Small intestine (tissue), 7 donors: Measurements from ENCODE around the gene GRM8. TPM values are rescaled to one million over a fixed set of nuclear protein-coding genes. Genes with fewer than 3 reads are reported as not detected.
A peak's percentile ranks its signal among the peaks of the same experiment; 100 is the strongest.

ENCODE experiments used
- DNase-seq, 2 donors: peaks; one replicate each; pipeline versions ENCODE4 v3.0.0 to v3.0.0-alpha.2; 2013
- FAIRE-seq: peaks from 2 replicates; lab custom pipeline; 2012; peaks lifted over from hg19 to GRCh38; lab: Jason Lieb, UNC
- H3K27ac ChIP-seq, 3 donors: one replicate each; pipeline ENCODE4 v1.5.1; 2013; ENCODE audit warnings: low read length in 2 of 3, mild to moderate bottlenecking in 2 of 3, control low read depth in 1 of 3, inconsistent platforms in 1 of 3, low read depth in 1 of 3, moderate library complexity in 1 of 3
- H3K27me3 ChIP-seq, 3 donors: one replicate each; pipeline ENCODE4 v1.6.1; 2013; ENCODE audit warnings: low read length in 3 of 3, inconsistent platforms in 1 of 3; ENCODE audit not compliant: control insufficient read depth in 3 of 3, insufficient read depth in 3 of 3
- H3K36me3 ChIP-seq, 3 donors: one replicate each; pipeline ENCODE4 v1.6.1; 2013; ENCODE audit warnings: low read length in 3 of 3, inconsistent platforms in 1 of 3, low read depth in 1 of 3, mild to moderate bottlenecking in 1 of 3, moderate library complexity in 1 of 3; ENCODE audit not compliant: control insufficient read depth in 3 of 3, insufficient read depth in 2 of 3
- H3K4me1 ChIP-seq, 3 donors: one replicate each; pipeline ENCODE4 v1.6.1; 2013; ENCODE audit warnings: low read length in 2 of 3, inconsistent platforms in 1 of 3, low read depth in 1 of 3, mild to moderate bottlenecking in 1 of 3, moderate library complexity in 1 of 3; ENCODE audit not compliant: control insufficient read depth in 3 of 3, insufficient read depth in 2 of 3
- H3K4me3 ChIP-seq, 3 donors: one replicate each; pipeline ENCODE4 v1.5.1; 2013; ENCODE audit warnings: low read length in 3 of 3, control low read depth in 1 of 3, inconsistent platforms in 1 of 3, low read depth in 1 of 3, mild to moderate bottlenecking in 1 of 3, moderate library complexity in 1 of 3
- H3K9me3 ChIP-seq, 2 donors: one replicate each; pipeline ENCODE4 v1.6.1; 2013; ENCODE audit warnings: low read depth in 1 of 2, low read length in 1 of 2; ENCODE audit not compliant: control insufficient read depth in 2 of 2, insufficient read depth in 1 of 2
- WGBS, 3 donors: extraction: QIAGEN DNeasy Blood & Tissue Kit; methylation state at CpG; one replicate each; pipeline ENCODE4 v1.1.7; 2013; 5-methylcytosine and 5-hydroxymethylcytosine counted together
- polyA plus RNA-seq, 4 donors: library from polyadenylated mRNA; stranded (reverse) in 3 of 4; unstranded in 1 of 4; fragments of 200-250 nt in 3 of 4; fragments of 120-200 nt in 1 of 4; gene quantifications; one replicate each; pipeline versions ENCODE4 v1.2.1 to v1.2.3, GENCODE V29; 2013
- donor health status: healthy with polysubstance abuse.
- donor health status: control.
- donor health status: control.
- donor health status: Bipolar disorder and iron deficiency.
- donor health status: healthy.

Gene GRM8
- polyA plus RNA-seq, 4 donors, result 0.07 to 0.12 TPM; not detected in 2

DNA sequence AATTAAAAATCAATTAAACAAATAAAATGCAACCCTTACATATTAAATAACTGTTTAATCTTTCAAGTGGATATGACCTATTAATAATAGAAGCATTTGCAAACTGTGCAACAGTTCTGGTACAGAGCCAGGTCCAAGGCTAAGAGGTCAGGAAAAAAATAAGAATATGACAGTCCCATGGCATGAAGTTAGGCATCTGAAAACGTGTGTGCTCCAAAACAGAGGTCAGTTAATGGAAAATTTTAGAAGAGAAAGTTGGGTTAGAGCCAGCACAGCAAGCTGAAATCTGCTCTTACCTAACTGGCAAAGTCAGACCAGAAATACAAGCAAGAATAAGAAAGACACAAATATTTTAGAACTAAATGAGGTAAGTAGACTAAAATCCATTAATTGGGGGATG is 757.7 kb downstream of the GRM8 start:
- no peak overlapping the region for H3K4me3 ChIP-seq
- H3K4me1 ChIP-seq, result no peaks in the 10 kb centered on the region
- no peaks in the 10 kb centered on the region for H3K36me3 ChIP-seq
- DNase-seq (no peak), FAIRE-seq (no peak)
- H3K27me3 ChIP-seq, result no peaks in the 10 kb centered on the region
- 0 to 6% (median 0%) methylated on average over 1 of the region's 1 CpG for WGBS, 3 donors
- H3K9me3 ChIP-seq, result no peaks in the 10 kb centered on the region
- H3K27ac ChIP-seq, result no peak overlapping the region

DNA sequence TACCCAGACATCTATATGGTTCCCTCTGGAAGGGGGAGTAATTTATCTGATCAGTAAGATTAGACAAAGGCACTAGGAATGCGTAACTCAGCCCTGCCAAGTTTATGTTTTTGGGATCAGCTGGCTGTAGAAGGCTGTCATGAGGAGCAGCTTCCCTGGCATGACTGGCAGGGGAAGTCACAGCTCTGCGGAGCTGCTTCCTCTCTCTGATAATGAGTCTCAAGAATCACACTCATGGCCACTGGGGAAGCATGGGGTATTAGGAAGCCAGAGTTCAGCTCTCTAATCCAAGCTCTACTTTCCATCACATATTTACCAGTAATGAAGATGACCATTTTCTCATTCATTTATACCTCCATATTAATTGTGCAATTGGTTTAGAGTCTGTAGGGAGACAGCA is 758.9 kb downstream of the GRM8 start:
- H3K4me3 ChIP-seq, result no peak overlapping the region
- DNase-seq (no peak), FAIRE-seq (no peak)
- no peaks in the 10 kb centered on the region for H3K9me3 ChIP-seq
- H3K36me3 ChIP-seq, result no peaks in the 10 kb centered on the region
- WGBS, 3 donors, result 47 to 69% (median 61%) methylated on average over 2 of the region's 2 CpGs
- H3K27me3 ChIP-seq, result no peaks in the 10 kb centered on the region
- no peaks in the 10 kb centered on the region for H3K4me1 ChIP-seq
- no peak overlapping the region for H3K27ac ChIP-seq

GRCh38 chr7:126489874-126490273 is 762.9 kb downstream of the GRM8 start:
- FAIRE-seq (no peak), DNase-seq (no peak)
- H3K9me3 ChIP-seq, result no peaks in the 10 kb centered on the region
- H3K36me3 ChIP-seq, result no peaks in the 10 kb centered on the region
- no peaks in the 10 kb centered on the region for H3K27me3 ChIP-seq
- no peak overlapping the region for H3K27ac ChIP-seq
- H3K4me3 ChIP-seq, result no peak overlapping the region
- 88 to 97% (median 88%) methylated on average over 2 of the region's 2 CpGs for WGBS, 3 donors
- H3K4me1 ChIP-seq, result no peaks in the 10 kb centered on the region

DNA sequence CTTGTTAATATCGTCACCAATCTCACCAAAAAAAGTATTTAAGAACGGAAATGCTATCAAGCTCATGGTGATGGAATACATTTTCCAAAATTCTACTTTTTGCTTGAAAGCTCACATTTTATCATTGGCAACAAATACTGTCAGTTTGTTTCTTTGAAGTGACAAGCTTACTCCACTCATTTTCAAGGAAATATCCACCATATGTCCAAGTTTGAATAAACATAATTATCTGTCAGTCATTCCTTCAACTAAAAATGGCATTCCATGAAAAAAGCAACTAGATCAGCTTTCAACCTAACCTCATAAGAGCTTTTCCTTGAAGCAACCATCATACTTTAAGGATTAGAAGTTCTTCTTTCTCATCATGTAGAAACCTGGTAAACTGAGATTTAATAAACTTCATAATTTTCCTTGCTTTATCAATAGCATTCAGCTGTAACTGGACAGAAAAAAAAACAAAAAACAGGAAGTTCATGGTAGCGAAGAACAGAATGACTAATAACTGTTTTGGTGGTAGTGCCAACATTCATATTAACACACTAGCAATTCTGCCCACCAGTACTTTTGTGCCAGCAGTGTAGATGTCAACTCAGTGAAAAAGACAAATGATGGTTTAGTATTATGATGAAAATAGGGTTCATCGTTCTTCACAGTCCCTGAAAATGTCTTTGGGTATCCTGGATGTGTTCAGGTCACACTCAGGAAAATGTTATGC is 764.9 kb downstream of the GRM8 start:
- Histone ChIP-seq H3K9me3 (no peaks in the 10 kb centered on the region), H3K4me3 (no peak overlapping the region), H3K4me1 (no peaks in the 10 kb centered on the region), H3K27ac (no peak overlapping the region), H3K27me3 (no peaks in the 10 kb centered on the region), H3K36me3 (no peaks in the 10 kb centered on the region)
- 72 to 79% (median 75%) methylated on average over 4 of the region's 4 CpGs for WGBS, 3 donors
- FAIRE-seq (no peak), DNase-seq (no peak)

GRCh38 chr7:126486806-126487205 is 765.9 kb downstream of the GRM8 start:
- no peaks in the 10 kb centered on the region for H3K4me1 ChIP-seq
- H3K27ac ChIP-seq, result no peak overlapping the region
- no peak for DNase-seq
- no peaks in the 10 kb centered on the region for H3K9me3 ChIP-seq
- H3K4me3 ChIP-seq, result no peak overlapping the region
- no peak for FAIRE-seq
- H3K27me3 ChIP-seq, result no peaks in the 10 kb centered on the region
- no peaks in the 10 kb centered on the region for H3K36me3 ChIP-seq

GRCh38 chr7:126485791-126486190 is 767.0 kb downstream of the GRM8 start:
- Histone ChIP-seq H3K27me3 (no peaks in the 10 kb centered on the region), H3K4me3 (no peak overlapping the region), H3K9me3 (no peaks in the 10 kb centered on the region), H3K27ac (no peak overlapping the region), H3K4me1 (no peaks in the 10 kb centered on the region), H3K36me3 (no peaks in the 10 kb centered on the region)
- DNase-seq (peak in 1 of 2 donors; percentile 2), FAIRE-seq (no peak)
- WGBS, 3 donors, result 13 to 36% (median 23%) methylated on average over 4 of the region's 4 CpGs

DNA sequence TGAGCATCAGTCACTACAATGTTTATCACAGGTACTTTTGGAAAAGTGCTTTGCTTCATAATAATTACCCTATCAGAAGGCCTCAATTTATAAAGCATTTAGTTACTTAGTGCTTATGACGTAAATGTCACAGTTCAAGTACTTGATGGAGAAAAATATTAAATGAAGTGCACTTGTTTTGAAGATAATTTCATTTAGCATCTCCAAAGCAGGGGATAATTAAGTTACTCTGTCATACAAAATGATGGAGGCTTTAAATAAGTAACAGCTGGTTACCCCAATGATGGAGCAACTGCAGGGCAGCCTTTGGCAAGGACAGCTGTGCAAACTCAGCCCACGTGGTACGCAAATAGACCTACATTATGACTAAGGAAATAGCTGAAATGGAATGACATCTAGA is 768.8 kb downstream of the GRM8 start:
- no peaks in the 10 kb centered on the region for H3K4me1 ChIP-seq
- H3K36me3 ChIP-seq, result no peaks in the 10 kb centered on the region
- peaks cover 0 to 3% of the 10 kb centered on the region in 2 donors for H3K9me3 ChIP-seq
- WGBS, 3 donors, result 55 to 86% (median 75%) methylated on average over 3 of the region's 3 CpGs
- FAIRE-seq (no peak), DNase-seq (no peak)
- H3K4me3 ChIP-seq, result no peak overlapping the region
- H3K27me3 ChIP-seq, result no peaks in the 10 kb centered on the region
- no peak overlapping the region for H3K27ac ChIP-seq

GRCh38 chr7:126472825-126473224 is 779.9 kb downstream of the GRM8 start:
- DNase-seq (no peak), FAIRE-seq (no peak)
- no peak overlapping the region for H3K4me3 ChIP-seq

DNA sequence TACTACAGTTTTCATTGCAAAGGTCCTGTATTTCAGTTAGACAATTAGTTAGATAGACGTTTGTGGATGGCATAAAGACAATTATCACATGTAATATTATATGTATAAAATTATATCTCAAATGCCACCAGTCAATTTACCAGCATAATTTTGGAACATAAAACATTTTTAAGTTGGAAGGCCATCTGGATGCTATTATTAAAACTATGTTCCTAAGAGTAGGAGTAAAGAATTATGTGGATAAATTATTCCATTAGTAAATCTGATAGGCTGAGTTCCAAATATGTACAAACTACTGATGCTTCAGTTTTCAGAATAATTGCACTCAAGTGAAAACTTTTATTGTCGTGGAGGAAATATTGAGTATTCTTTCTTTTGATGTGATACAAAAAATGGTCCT is 790.3 kb downstream of the GRM8 start:
- no peak for DNase-seq
- H3K36me3 ChIP-seq, result no peaks in the 10 kb centered on the region
- no peaks in the 10 kb centered on the region for H3K9me3 ChIP-seq
- H3K27ac ChIP-seq, result no peak overlapping the region
- no peaks in the 10 kb centered on the region for H3K4me1 ChIP-seq
- WGBS, 3 donors, result 54 to 68% (median 57%) methylated on average over 2 of the region's 2 CpGs
- FAIRE-seq, result no peak
- H3K27me3 ChIP-seq, result no peaks in the 10 kb centered on the region
- no peak overlapping the region for H3K4me3 ChIP-seq

More at GRCh38 chr7:126472825-126473224, 779.9 kb downstream of the GRM8 start:
- Histone ChIP-seq H3K27me3 (no peaks in the 10 kb centered on the region), H3K9me3 (peaks cover 1 to 15% of the 10 kb centered on the region in 2 donors), H3K36me3 (no peaks in the 10 kb centered on the region), H3K4me1 (no peaks in the 10 kb centered on the region), H3K27ac (no peak overlapping the region)
